Trophoblast cell (in vitro differentiated cells and primary cell): ENCODE measurements around the gene GTF3C5.
"Not testable (repeated sequence)": the region's sequence is repeated elsewhere in the genome, so short reads cannot be mapped to it uniquely, and the experiment has no call there.

Source experiments
- DNase-seq, 2 donors: peaks; one replicate each; pipeline ENCODE4 v3.0.0-alpha.2; 2016
- H2AFZ ChIP-seq: 2 replicates; pipeline ENCODE4 v1.6.1; 2013; ENCODE audit warnings: low read length, moderate library complexity, mild to moderate bottlenecking; ENCODE audit not compliant: insufficient read depth, poor library complexity
- H2AK5ac ChIP-seq: 2 replicates; pipeline ENCODE4 v1.6.1; 2013; ENCODE audit warnings: mild to moderate bottlenecking, low read length
- H2BK120ac ChIP-seq: 2 replicates; pipeline ENCODE4 v1.6.1; 2013; ENCODE audit warnings: low read length, mild to moderate bottlenecking, moderate library complexity; ENCODE audit not compliant: insufficient read depth, poor library complexity
- H2BK12ac ChIP-seq: 2 replicates; pipeline ENCODE4 v1.6.1; 2013; ENCODE audit warnings: mild to moderate bottlenecking, low read length, moderate library complexity
- H2BK5ac ChIP-seq: 2 replicates; pipeline ENCODE4 v1.6.1; 2013; ENCODE audit warnings: low read length, low read depth, moderate library complexity, mild to moderate bottlenecking; ENCODE audit not compliant: poor library complexity
- H3K14ac ChIP-seq: 2 replicates; pipeline ENCODE4 v1.6.1; 2013; ENCODE audit warnings: mild to moderate bottlenecking, low read length
- H3K18ac ChIP-seq: 2 replicates; pipeline ENCODE4 v1.6.1; 2013; ENCODE audit warnings: mild to moderate bottlenecking, low read length
- H3K23ac ChIP-seq: 2 replicates; pipeline ENCODE4 v1.6.1; 2013; ENCODE audit warnings: low read length
- H3K27ac ChIP-seq: 2 replicates; pipeline ENCODE4 v1.5.1; 2013; ENCODE audit warnings: low read depth, mild to moderate bottlenecking, inconsistent platforms, low read length, moderate library complexity
- H3K27me3 ChIP-seq: 2 replicates; pipeline ENCODE4 v1.6.1; 2013; ENCODE audit warnings: inconsistent platforms, mild to moderate bottlenecking, low read length, moderate library complexity; ENCODE audit not compliant: insufficient read depth
- H3K36me3 ChIP-seq, 2 experiments: 1 replicate in 1 of 2; 2 replicates in 1 of 2; pipeline ENCODE4 v1.6.1; 2013; ENCODE audit warnings: low read length in 2 of 2, mild to moderate bottlenecking in 2 of 2, moderate library complexity in 1 of 2; ENCODE audit not compliant: insufficient read depth in 2 of 2, control insufficient read depth in 1 of 2
- H3K4ac ChIP-seq: 2 replicates; pipeline ENCODE4 v1.6.1; 2013; ENCODE audit warnings: low read depth, mild to moderate bottlenecking, low read length, moderate library complexity
- H3K4me1 ChIP-seq, 2 experiments: 1 replicate in 1 of 2; 2 replicates in 1 of 2; pipeline ENCODE4 v1.6.1; 2013; ENCODE audit warnings: low read length in 2 of 2, mild to moderate bottlenecking in 2 of 2, moderate library complexity in 1 of 2; ENCODE audit not compliant: insufficient read depth in 2 of 2, control insufficient read depth in 1 of 2
- H3K4me2 ChIP-seq: 2 replicates; pipeline ENCODE4 v1.6.1; 2013; ENCODE audit warnings: inconsistent platforms, mild to moderate bottlenecking, low read length, moderate library complexity
- H3K4me3 ChIP-seq: 2 replicates; pipeline ENCODE4 v1.5.1; 2013; ENCODE audit warnings: mild to moderate bottlenecking, low read depth, low read length, inconsistent platforms
- H3K79me1 ChIP-seq: one replicate; pipeline ENCODE4 v1.6.1; 2013; ENCODE audit warnings: low read length
- H3K79me2 ChIP-seq: 2 replicates; pipeline ENCODE4 v1.6.1; 2013; ENCODE audit warnings: low read length, mild to moderate bottlenecking; ENCODE audit not compliant: control insufficient read depth, insufficient read depth, poor library complexity
- H3K9ac ChIP-seq: 2 replicates; pipeline ENCODE4 v1.6.1; 2013; ENCODE audit warnings: mild to moderate bottlenecking, low read length
- H3K9me3 ChIP-seq: 2 replicates; pipeline ENCODE4 v1.6.1; 2013; ENCODE audit warnings: low read depth, mild to moderate bottlenecking, control low read depth, inconsistent platforms, low read length; ENCODE audit not compliant: insufficient read depth
- H4K12ac ChIP-seq: 2 replicates; pipeline ENCODE4 v1.6.1; 2013; ENCODE audit warnings: low read depth, mild to moderate bottlenecking, low read length, moderate library complexity
- H4K8ac ChIP-seq: 2 replicates; pipeline ENCODE4 v1.6.1; 2013; ENCODE audit warnings: low read depth, mild to moderate bottlenecking, low read length, moderate library complexity
- H4K91ac ChIP-seq: one replicate; pipeline ENCODE4 v1.6.1; 2013; ENCODE audit warnings: low read depth, mild to moderate bottlenecking, low read length, moderate library complexity
- WGBS: extraction: QIAGEN DNeasy Blood & Tissue Kit; methylation state at CpG from one replicate; pipeline ENCODE4 v1.1.7; 2013; ENCODE audit warnings: missing lambda C conversion rate; ENCODE audit not compliant: insufficient read length, insufficient coverage; ENCODE audit errors: extremely low coverage; 5-methylcytosine and 5-hydroxymethylcytosine counted together

GTF3C5 gene

GRCh38 chr9:133060417-133060841, 29.6 kb downstream of the GTF3C5 start:
- Histone ChIP-seq H3K4me1 (peaks cover 13 to 14% of the 10 kb centered on the region in 2 experiments), H4K91ac (no peak overlapping the region), H3K36me3 (peaks cover 37 to 43% of the 10 kb centered on the region in 2 experiments), H3K4me3 (no peak overlapping the region), H2BK5ac (no peak overlapping the region), H2BK120ac (no peak overlapping the region), H2BK12ac (no peak overlapping the region), H3K79me2 (no peaks in the 10 kb centered on the region), H3K9me3 (no peaks in the 10 kb centered on the region), H3K27ac (no peak overlapping the region), H3K79me1 (no peaks in the 10 kb centered on the region), H3K27me3 (no peaks in the 10 kb centered on the region), H2AFZ (no peak overlapping the region), H3K4me2 (no peak overlapping the region), H4K8ac (no peak overlapping the region), H3K4ac (no peak overlapping the region), H2AK5ac (no peak overlapping the region), H3K14ac (no peak overlapping the region), H3K23ac (no peak overlapping the region), H4K12ac (no peak overlapping the region), H3K9ac (no peak overlapping the region), H3K18ac (no peak overlapping the region)
- WGBS: no CpG with 5 or more reads among the region's 6 CpGs
- no peak for DNase-seq

GRCh38 chr9:133061019-133061763, 30.4 kb downstream of the GTF3C5 start:
- DNase-seq, H3K9me3 ChIP-seq, H2BK12ac ChIP-seq, H2AK5ac ChIP-seq, H3K9ac ChIP-seq, H4K12ac ChIP-seq, H3K23ac ChIP-seq, H2AFZ ChIP-seq, H2BK5ac ChIP-seq, H3K4me2 ChIP-seq, H3K14ac ChIP-seq, H3K4ac ChIP-seq, H3K18ac ChIP-seq, H4K8ac ChIP-seq, H3K79me2 ChIP-seq, H3K27me3 ChIP-seq, H3K4me3 ChIP-seq, H3K27ac ChIP-seq, H3K79me1 ChIP-seq: not testable (repeated sequence)
- Histone ChIP-seq H4K91ac (peak overlapping the region; percentile 82), H3K36me3 (peaks cover 30 to 35% of the 10 kb centered on the region in 2 experiments), H3K4me1 (peaks cover 13 to 14% of the 10 kb centered on the region in 2 experiments), H2BK120ac (peak overlapping the region; percentile 9)
- WGBS: no CpG with 5 or more reads among the region's 14 CpGs

GRCh38 chr9:133061764-133062145, 31.0 kb downstream of the GTF3C5 start, which contains the start of gene CEL:
TSS of gene CEL (plus strand) at chr9:133061981. CDS start at chr9:133062003, 22 bp downstream.
- WGBS: no CpG with 5 or more reads among the region's 9 CpGs

GRCh38 chr9:133062569-133062968, 31.8 kb downstream of the GTF3C5 start:
- not testable (repeated sequence) for H2BK12ac ChIP-seq, H2BK120ac ChIP-seq, H3K27ac ChIP-seq, H4K91ac ChIP-seq, H2BK5ac ChIP-seq, H3K27me3 ChIP-seq, H3K9me3 ChIP-seq, H4K8ac ChIP-seq, DNase-seq, H3K23ac ChIP-seq, H3K4me2 ChIP-seq, H4K12ac ChIP-seq, H3K4ac ChIP-seq, H3K9ac ChIP-seq, H3K14ac ChIP-seq, H3K79me1 ChIP-seq, H3K4me3 ChIP-seq, H3K79me2 ChIP-seq, H2AK5ac ChIP-seq, H3K18ac ChIP-seq, H2AFZ ChIP-seq
- Histone ChIP-seq H3K36me3 (peaks cover 16 to 22% of the 10 kb centered on the region in 2 experiments), H3K4me1 (peaks cover 13 to 14% of the 10 kb centered on the region in 2 experiments)
- WGBS: no CpG with 5 or more reads among the region's 8 CpGs

More at GRCh38 chr9:133061764-133062145, 31.0 kb downstream of the GTF3C5 start, which contains the start of gene CEL:
- not testable (repeated sequence) for H3K4me2 ChIP-seq, H3K23ac ChIP-seq, H3K79me1 ChIP-seq, H4K12ac ChIP-seq, H3K27ac ChIP-seq, H2BK12ac ChIP-seq, H3K9ac ChIP-seq, H3K27me3 ChIP-seq, H3K18ac ChIP-seq, H2AFZ ChIP-seq, H2BK5ac ChIP-seq, H3K4ac ChIP-seq, H3K79me2 ChIP-seq, DNase-seq, H3K4me3 ChIP-seq, H2AK5ac ChIP-seq, H3K9me3 ChIP-seq, H3K14ac ChIP-seq, H4K8ac ChIP-seq
- Histone ChIP-seq H2BK120ac (peak within 1 kb of the TSS; percentile 9), H3K4me1 (peaks cover 13 to 14% of the 10 kb centered on the region in 2 experiments), H3K36me3 (peaks cover 24 to 29% of the 10 kb centered on the region in 2 experiments), H4K91ac (peak within 1 kb of the TSS; percentile 82)
